Right forelimb (tissue), 1 donor: ENCODE measurements around the gene FAM89A.

Experiments used
- DNase-seq: peaks from one replicate; pipeline ENCODE4 v3.0.0-alpha.2; 2018

FAM89A gene

GRCh38 chr1:231040019-231040799 is at the start of gene FAM89A:
FAM89A (minus strand) TSS chr1:231040254; CDS start chr1:231040211, 43 bp downstream.
- DNase-seq: peak; percentile 86

- DNase-seq: no peak
Measured at GRCh38 chr1:231084353-231084752, 44.3 kb upstream of the FAM89A start.

- no peak for DNase-seq
Measured at GRCh38 chr1:231079163-231079562, 39.1 kb upstream of the FAM89A start.

GRCh38 chr1:231078250-231078649 is 38.2 kb upstream of the FAM89A start:
- no peak for DNase-seq

GRCh38 chr1:231076802-231077201 is 36.7 kb upstream of the FAM89A start:
- DNase-seq: no peak

GRCh38 chr1:231075497-231075896 is 35.4 kb upstream of the FAM89A start:
- DNase-seq: no peak

- DNase-seq: no peak
Measured at GRCh38 chr1:231075020-231075419, 35.0 kb upstream of the FAM89A start.

- DNase-seq: no peak
Measured at GRCh38 chr1:231074046-231074445, 34.0 kb upstream of the FAM89A start.

GRCh38 chr1:231073331-231073730 is 33.3 kb upstream of the FAM89A start:
- DNase-seq: no peak

- no peak for DNase-seq
Measured at GRCh38 chr1:231072502-231073094, 32.5 kb upstream of the FAM89A start.

- DNase-seq: no peak
Measured at GRCh38 chr1:231072041-231072440, 32.0 kb upstream of the FAM89A start.

GRCh38 chr1:231070758-231071444 is 30.8 kb upstream of the FAM89A start:
- peak; percentile 57 for DNase-seq

- no peak for DNase-seq
Measured at GRCh38 chr1:231069333-231069732, 29.3 kb upstream of the FAM89A start.

- DNase-seq: no peak
Measured at GRCh38 chr1:231068762-231069161, 28.7 kb upstream of the FAM89A start.

GRCh38 chr1:231065510-231066241 is 25.6 kb upstream of the FAM89A start:
- no peak for DNase-seq

- no peak for DNase-seq
Measured at GRCh38 chr1:231064418-231064817, 24.4 kb upstream of the FAM89A start.

- DNase-seq: no peak
Measured at GRCh38 chr1:231063331-231063730, 23.3 kb upstream of the FAM89A start.

- DNase-seq: no peak
Measured at GRCh38 chr1:231062500-231063270, 22.6 kb upstream of the FAM89A start.

- DNase-seq: no peak
Measured at GRCh38 chr1:231059566-231060193, 19.6 kb upstream of the FAM89A start.

- no peak for DNase-seq
Measured at GRCh38 chr1:231058416-231059109, 18.5 kb upstream of the FAM89A start.

- DNase-seq: no peak
Measured at GRCh38 chr1:231057410-231057809, 17.4 kb upstream of the FAM89A start.
